Esophagus muscularis mucosa (tissue), 4 donors: Measurements from ENCODE around the gene XPO5. TPM values are rescaled to one million over a fixed set of nuclear protein-coding genes. Genes with fewer than 3 reads are reported as not detected.
"Not testable (repeated sequence)": the region's sequence is repeated elsewhere in the genome, so short reads cannot be mapped to it uniquely, and the experiment has no call there.

Experiments
- DNase-seq: peaks from one replicate; pipeline ENCODE4 v3.0.0-alpha.2; 2017; ENCODE audit errors: extremely low spot score
- H3K27ac ChIP-seq, 4 donors: fragments of 200-600 bp; sonication (generic); replicated peaks in 1 of 4; 1 replicate in 3 of 4; 2 replicates in 1 of 4; pipeline ENCODE4 v1.5.1; 2016 to 2019; ENCODE audit warnings: mild to moderate bottlenecking in 1 of 4
- H3K27me3 ChIP-seq, 4 donors: fragments of 200-600 bp; sonication (generic); one replicate each; pipeline versions ENCODE4 v1.5.1 to v1.6.0; 2016 to 2019
- H3K36me3 ChIP-seq, 4 donors: fragments of 200-600 bp; sonication (generic); one replicate each; pipeline ENCODE4 v1.5.1; 2016 to 2019
- H3K4me1 ChIP-seq, 4 donors: fragments of 200-600 bp; sonication (generic); one replicate each; pipeline ENCODE4 v1.5.1; 2016 to 2019
- H3K4me3 ChIP-seq, 4 donors: fragments of 200-600 bp; sonication (generic); 1 replicate in 2 of 4; 2 replicates in 2 of 4; pipeline ENCODE4 v1.5.1; 2016 to 2019; ENCODE audit warnings: mild to moderate bottlenecking in 4 of 4, moderate library complexity in 1 of 4
- H3K9me3 ChIP-seq, 4 donors: fragments of 200-600 bp; sonication (generic); 1 replicate in 3 of 4; 2 replicates in 1 of 4; pipeline ENCODE4 v1.5.1; 2016 to 2019
- CTCF ChIP-seq, 3 experiments: fragments of 200-600 bp in 2 of 3; fragments of 450-650 bp in 1 of 3; sonication (generic) in 2 of 3; IDR thresholded peaks; one replicate each; pipeline ENCODE4 v1.5.1; 2017 to 2019; ENCODE audit warnings: antibody characterized with exemption in 3 of 3, mild to moderate bottlenecking in 2 of 3, moderate library complexity in 1 of 3
- EP300 ChIP-seq: sonication (generic); formaldehyde crosslinking; IDR thresholded peaks from one replicate; pipeline ENCODE4 v1.6.1; 2017; ENCODE audit warnings: antibody characterized with exemption
- POLR2A ChIP-seq: fragments of 450-650 bp; IDR thresholded peaks from one replicate; pipeline ENCODE4 v1.6.1; 2017; ENCODE audit warnings: antibody characterized with exemption, moderate library complexity, mild to moderate bottlenecking, low read depth
- POLR2AphosphoS5 ChIP-seq, 2 donors: sonication (generic); formaldehyde crosslinking; IDR thresholded peaks; one replicate each; pipeline ENCODE4 v1.6.1; 2017; ENCODE audit warnings: antibody characterized with exemption in 2 of 2
- WGBS: methylation state at CpG from one replicate; pipeline ENCODE4 v1.1.5; 2018; 5-methylcytosine and 5-hydroxymethylcytosine counted together
- intact Hi-C: fragments of 100-400 bp; cut with DNase I; formaldehyde crosslinking; loops from one replicate; pipeline ENCODE4 v1.15.1; 2023
- total RNA-seq, 4 donors: library from RNA; depleted of rRNA; stranded (reverse); fragments of >200 nt; gene quantifications; one replicate each; pipeline versions ENCODE4 v1.1.0 to v1.2.1, GENCODE V29; 2016

Gene XPO5
- total RNA-seq, 4 donors from 2014 or later, result 12.5 to 17.1 (median 15.7) TPM

- DNase-seq, result no peak
- WGBS, result 79% methylated on average over 2 of the region's 2 CpGs
- no peak for TF ChIP-seq POLR2AphosphoS5 (IDR thresholded peaks at IDR 0.05)
- no peak for TF ChIP-seq POLR2A
- TF ChIP-seq EP300, result no peak
- no peak for TF ChIP-seq CTCF (IDR thresholded peaks at IDR 0.05)
- intact Hi-C loops, result no loop called here
- Histone ChIP-seq H3K27ac (no peak overlapping the region), H3K27me3 (no peaks in the 10 kb centered on the region), H3K9me3 (no peaks in the 10 kb centered on the region), H3K4me3 (no peak overlapping the region), H3K4me1 (peaks cover 0 to 8% (median 2%) of the 10 kb centered on the region in 4 donors), H3K36me3 (peaks cover 15 to 79% (median 42%) of the 10 kb centered on the region in 4 donors)
Measured at GRCh38 chr6:43606019-43606418, 30.2 kb upstream of the XPO5 start.

- TF ChIP-seq POLR2A (no peak), EP300 (no peak), CTCF (IDR thresholded peaks at IDR 0.05) (no peak), POLR2AphosphoS5 (IDR thresholded peaks at IDR 0.05) (no peak)
- intact Hi-C loops, result no loop called here
- Histone ChIP-seq H3K4me1 (peaks cover 0 to 8% (median 2%) of the 10 kb centered on the region in 4 donors), H3K27me3 (no peaks in the 10 kb centered on the region), H3K9me3 (no peaks in the 10 kb centered on the region), H3K27ac (no peak overlapping the region), H3K4me3 (no peak overlapping the region), H3K36me3 (peaks cover 13 to 75% (median 41%) of the 10 kb centered on the region in 4 donors)
- DNase-seq, result no peak
- 79% methylated on average over 2 of the region's 2 CpGs for WGBS
Measured at GRCh38 chr6:43604174-43604573, 28.3 kb upstream of the XPO5 start.

GRCh38 chr6:43600595-43600994, 24.8 kb upstream of the XPO5 start:
- Histone ChIP-seq H3K4me1 (peaks cover 0 to 4% (median 0%) of the 10 kb centered on the region in 4 donors), H3K36me3 (peaks cover 12 to 83% (median 52%) of the 10 kb centered on the region in 4 donors), H3K4me3 (no peak overlapping the region), H3K9me3 (no peaks in the 10 kb centered on the region), H3K27me3 (no peaks in the 10 kb centered on the region), H3K27ac (no peak overlapping the region)
- WGBS, result 96% methylated on average over 2 of the region's 2 CpGs
- intact Hi-C loops, result no loop called here
- TF ChIP-seq POLR2A (no peak), CTCF (IDR thresholded peaks at IDR 0.05) (no peak), EP300 (no peak), POLR2AphosphoS5 (IDR thresholded peaks at IDR 0.05) (no peak)
- DNase-seq, result no peak

GRCh38 chr6:43593938-43594337, 18.1 kb upstream of the XPO5 start:
- Histone ChIP-seq H3K4me1 (no peaks in the 10 kb centered on the region), H3K4me3 (no peak overlapping the region), H3K36me3 (peaks cover 4 to 66% (median 30%) of the 10 kb centered on the region in 4 donors), H3K27ac (no peak overlapping the region), H3K9me3 (no peaks in the 10 kb centered on the region), H3K27me3 (no peaks in the 10 kb centered on the region)
- intact Hi-C loops, result no loop called here
- WGBS, result 80% methylated on average over 1 of the region's 1 CpG
- no peak for DNase-seq
- no peak for TF ChIP-seq POLR2A
- no peak for TF ChIP-seq CTCF (IDR thresholded peaks at IDR 0.05)
- no peak for TF ChIP-seq EP300
- no peak for TF ChIP-seq POLR2AphosphoS5 (IDR thresholded peaks at IDR 0.05)

- H3K4me1 ChIP-seq, H3K27me3 ChIP-seq, intact Hi-C loops, H3K4me3 ChIP-seq, H3K9me3 ChIP-seq, H3K27ac ChIP-seq, DNase-seq: not testable (repeated sequence)
- H3K36me3 ChIP-seq, result peaks cover 19 to 84% (median 51%) of the 10 kb centered on the region in 4 donors
- 91% methylated on average over 1 of the region's 1 CpG for WGBS
Measured at GRCh38 chr6:43589564-43589963, 13.7 kb upstream of the XPO5 start.
